GM12878 (cell line): ENCODE data around the gene JMJD6. TPM values are rescaled to one million over a fixed set of nuclear protein-coding genes. Genes with fewer than 3 reads are reported as not detected.

Experiments
- ATF2 ChIP-seq: IDR thresholded peaks from 2 replicates; pipeline ENCODE4 v1.6.1; 2012; ENCODE audit warnings: low read length, inconsistent platforms
- E4F1 ChIP-seq: fragments of 450-650 bp; IDR thresholded peaks from 2 replicates; pipeline ENCODE4 v1.6.1; 2018; ENCODE audit warnings: borderline replicate concordance, mild to moderate bottlenecking; ENCODE audit not compliant: partially characterized antibody
- EED ChIP-seq: sonication (generic); IDR thresholded peaks from 2 replicates; pipeline ENCODE4 v1.6.1; 2016; ENCODE audit warnings: antibody characterized with exemption, low read depth
- FOS ChIP-seq: IDR thresholded peaks from 3 replicates; pipeline ENCODE4 v1.6.1; 2011; ENCODE audit warnings: borderline replicate concordance; ENCODE audit not compliant: insufficient read length; ENCODE audit errors: extremely low read depth
- STAT3 ChIP-seq: IDR thresholded peaks from 2 replicates; pipeline ENCODE4 v1.6.1; 2011; ENCODE audit warnings: low read depth, low read length, improper control_type of control experiment
- polyA plus RNA-seq, 11 experiments: library from polyadenylated mRNA; depleted of rRNA in 4 of 11; unstranded in 6 of 11; stranded (reverse) in 5 of 11; fragments of >200 nt; fragmentation: Nextera tagmentation in 4 of 11; fragmentation: Illumina TruSeq in 1 of 11; extraction: Ambion mirVana in 4 of 11; extraction: Trizol in 1 of 11; gene quantifications; 1 replicate in 1 of 11; 2 replicates in 10 of 11; pipeline versions ENCODE4 v1.2.1 to v1.2.3, GENCODE V29; 2011 to 2016; ENCODE audit warnings: inconsistent platforms in 2 of 11, missing spikeins in 2 of 11, low read depth in 1 of 11
- total RNA-seq, 4 experiments: library from RNA; depleted of rRNA in 3 of 4; stranded (reverse); fragments of >200 nt in 3 of 4; fragmentation: Illumina TruSeq in 1 of 4; extraction: Trizol in 1 of 4; gene quantifications; 2 replicates each; pipeline versions ENCODE4 v1.2.1 to v1.2.3, GENCODE V29; 2013 to 2021
- TF ChIP-seq, protein P1 (sequence below): fragments of 450-650 bp; IDR thresholded peaks from 2 replicates; pipeline ENCODE4 v1.6.1; 2017; ENCODE audit warnings: mild to moderate bottlenecking, moderate library complexity

The JMJD6 gene
- total and polyA plus RNA-seq, 10 of the 15 experiments (the other 5 are each of a cell fraction or from before 2014, with no cell fraction given) = 1.2 to 36.0 (median 22.2) TPM

DNA sequence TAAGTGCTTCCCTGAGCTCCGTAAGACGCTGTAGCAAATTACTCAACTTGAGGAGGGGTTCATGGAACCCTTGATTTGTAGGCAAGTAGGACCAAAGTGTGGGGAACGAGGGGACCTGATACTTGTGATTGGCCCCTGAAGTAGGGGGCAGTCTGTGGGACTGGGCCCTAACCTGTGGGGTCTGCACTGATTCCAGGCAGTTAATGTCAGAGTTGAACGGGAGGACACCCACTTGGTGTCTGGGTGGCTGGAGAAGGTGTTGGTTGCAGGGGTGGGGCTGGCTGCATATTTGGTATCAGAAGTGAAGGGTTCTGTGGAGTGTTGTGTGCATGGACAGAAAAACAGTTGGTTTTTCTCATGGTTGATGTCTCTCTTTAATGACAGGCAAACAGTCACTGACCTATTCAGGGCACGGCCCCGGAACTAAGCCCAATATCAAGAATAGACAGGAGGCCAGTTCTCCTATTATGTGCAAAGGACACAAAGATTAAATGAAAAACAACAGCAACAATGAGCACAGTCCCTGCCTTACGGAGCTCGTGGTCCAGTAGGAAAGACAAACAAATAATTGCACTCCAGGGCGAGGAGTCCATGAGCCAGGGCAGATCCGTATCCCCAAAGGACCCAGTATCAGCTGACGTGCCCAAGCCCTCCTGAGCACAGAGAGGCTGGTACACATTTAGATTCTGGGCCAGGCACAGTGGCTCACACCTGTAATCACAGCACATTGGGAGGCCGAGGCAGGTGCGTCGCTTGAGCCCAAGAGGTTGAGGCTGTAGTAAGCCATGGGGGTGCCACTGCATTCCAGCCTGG is 34.8 kb downstream of the JMJD6 start (continued):
- TF ChIP-seq E4F1 (no peak), STAT3 (no peak), ATF2 (no peak), FOS (no peak), EED (no peak)
- TF ChIP-seq, protein P1, sequence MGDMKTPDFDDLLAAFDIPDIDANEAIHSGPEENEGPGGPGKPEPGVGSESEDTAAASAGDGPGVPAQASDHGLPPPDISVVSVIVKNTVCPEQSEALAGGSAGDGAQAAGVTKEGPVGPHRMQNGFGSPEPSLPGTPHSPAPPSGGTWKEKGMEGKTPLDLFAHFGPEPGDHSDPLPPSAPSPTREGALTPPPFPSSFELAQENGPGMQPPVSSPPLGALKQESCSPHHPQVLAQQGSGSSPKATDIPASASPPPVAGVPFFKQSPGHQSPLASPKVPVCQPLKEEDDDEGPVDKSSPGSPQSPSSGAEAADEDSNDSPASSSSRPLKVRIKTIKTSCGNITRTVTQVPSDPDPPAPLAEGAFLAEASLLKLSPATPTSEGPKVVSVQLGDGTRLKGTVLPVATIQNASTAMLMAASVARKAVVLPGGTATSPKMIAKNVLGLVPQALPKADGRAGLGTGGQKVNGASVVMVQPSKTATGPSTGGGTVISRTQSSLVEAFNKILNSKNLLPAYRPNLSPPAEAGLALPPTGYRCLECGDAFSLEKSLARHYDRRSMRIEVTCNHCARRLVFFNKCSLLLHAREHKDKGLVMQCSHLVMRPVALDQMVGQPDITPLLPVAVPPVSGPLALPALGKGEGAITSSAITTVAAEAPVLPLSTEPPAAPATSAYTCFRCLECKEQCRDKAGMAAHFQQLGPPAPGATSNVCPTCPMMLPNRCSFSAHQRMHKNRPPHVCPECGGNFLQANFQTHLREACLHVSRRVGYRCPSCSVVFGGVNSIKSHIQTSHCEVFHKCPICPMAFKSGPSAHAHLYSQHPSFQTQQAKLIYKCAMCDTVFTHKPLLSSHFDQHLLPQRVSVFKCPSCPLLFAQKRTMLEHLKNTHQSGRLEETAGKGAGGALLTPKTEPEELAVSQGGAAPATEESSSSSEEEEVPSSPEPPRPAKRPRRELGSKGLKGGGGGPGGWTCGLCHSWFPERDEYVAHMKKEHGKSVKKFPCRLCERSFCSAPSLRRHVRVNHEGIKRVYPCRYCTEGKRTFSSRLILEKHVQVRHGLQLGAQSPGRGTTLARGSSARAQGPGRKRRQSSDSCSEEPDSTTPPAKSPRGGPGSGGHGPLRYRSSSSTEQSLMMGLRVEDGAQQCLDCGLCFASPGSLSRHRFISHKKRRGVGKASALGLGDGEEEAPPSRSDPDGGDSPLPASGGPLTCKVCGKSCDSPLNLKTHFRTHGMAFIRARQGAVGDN = no peak
